ENCODE data around the gene LPGAT1. TPM values are rescaled to one million over a fixed set of nuclear protein-coding genes. Genes with fewer than 3 reads are reported as not detected.

Gene LPGAT1
- total and polyA plus RNA-seq, 2 of the 13 experiments (the other 11 are each of a cell fraction or from before 2014, with no cell fraction given): 12.1 to 48.3 TPM

DNA sequence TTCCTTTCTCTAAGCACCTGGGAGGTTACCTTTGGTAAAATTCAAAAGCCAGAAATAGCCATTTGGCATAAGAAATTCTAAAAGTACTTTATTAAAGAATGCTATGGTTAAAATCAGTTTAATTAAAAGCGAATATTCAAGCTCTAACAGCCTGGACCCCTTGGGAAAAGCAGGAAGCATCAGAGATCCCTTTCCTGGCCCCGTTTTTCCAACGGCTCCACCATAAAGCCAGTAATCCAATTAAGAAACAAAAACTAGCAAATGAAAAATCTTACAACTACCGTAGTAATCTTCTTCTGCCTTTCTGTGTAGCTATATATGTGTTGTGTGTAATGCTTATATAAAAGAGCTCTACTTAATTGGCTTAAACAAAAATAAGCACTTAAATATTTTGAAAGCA, 121.6 kb downstream of the LPGAT1 start:
- no peaks in the 10 kb centered on the region for H3K79me2 ChIP-seq (ENCODE audit: insufficient read depth, low read length)
- ATAC-seq (no peak), FAIRE-seq (no peak), DNase-seq (ENCODE audit: low spot score) (no peak)
- TF ChIP-seq ZNF343 (CRISPR knock-in tag; IDR thresholded peaks at IDR 0.05) (no peak), ZNF367 (CRISPR knock-in tag; IDR thresholded peaks at IDR 0.05; ENCODE audit: borderline replicate concordance) (no peak), ZNF432 (CRISPR knock-in tag; IDR thresholded peaks at IDR 0.05; ENCODE audit: borderline replicate concordance) (no peak)
- TF ChIP-seq, protein P1, sequence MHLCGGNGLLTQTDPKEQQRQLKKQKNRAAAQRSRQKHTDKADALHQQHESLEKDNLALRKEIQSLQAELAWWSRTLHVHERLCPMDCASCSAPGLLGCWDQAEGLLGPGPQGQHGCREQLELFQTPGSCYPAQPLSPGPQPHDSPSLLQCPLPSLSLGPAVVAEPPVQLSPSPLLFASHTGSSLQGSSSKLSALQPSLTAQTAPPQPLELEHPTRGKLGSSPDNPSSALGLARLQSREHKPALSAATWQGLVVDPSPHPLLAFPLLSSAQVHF (CRISPR knock-in tag; IDR thresholded peaks at IDR 0.05): no peak
- TF ChIP-seq, protein P2, sequence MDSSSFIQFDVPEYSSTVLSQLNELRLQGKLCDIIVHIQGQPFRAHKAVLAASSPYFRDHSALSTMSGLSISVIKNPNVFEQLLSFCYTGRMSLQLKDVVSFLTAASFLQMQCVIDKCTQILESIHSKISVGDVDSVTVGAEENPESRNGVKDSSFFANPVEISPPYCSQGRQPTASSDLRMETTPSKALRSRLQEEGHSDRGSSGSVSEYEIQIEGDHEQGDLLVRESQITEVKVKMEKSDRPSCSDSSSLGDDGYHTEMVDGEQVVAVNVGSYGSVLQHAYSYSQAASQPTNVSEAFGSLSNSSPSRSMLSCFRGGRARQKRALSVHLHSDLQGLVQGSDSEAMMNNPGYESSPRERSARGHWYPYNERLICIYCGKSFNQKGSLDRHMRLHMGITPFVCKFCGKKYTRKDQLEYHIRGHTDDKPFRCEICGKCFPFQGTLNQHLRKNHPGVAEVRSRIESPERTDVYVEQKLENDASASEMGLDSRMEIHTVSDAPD (CRISPR knock-in tag; IDR thresholded peaks at IDR 0.05): no peak
- intact Hi-C loops (cut with micrococcal nuclease; ENCODE audit: unreplicated experiment) (no loop called here), in situ Hi-C loops (cut with HindIII; ENCODE audit: extremely low pct_ligation_motif_present, low pct_unique_long_range_greater_than_20kb) (no loop called here)
- H3K4me2 ChIP-seq (ENCODE audit: low read depth, low read length): no peak overlapping the region
- peaks cover 20% of the 10 kb centered on the region for H3K4me1 ChIP-seq (ENCODE audit: insufficient read depth, low read length)
- CTCF ChIA-PET (ENCODE audit: low intra/inter-chr PET ratio, low total read pairs): no interaction called here
- H3K4me3 ChIP-seq (replicated peaks in 1 of 3; ENCODE audit: insufficient read depth in 1 of 3, low read depth in 2 of 3, low read length in 3 of 3): no peak overlapping the region
- H3K27ac ChIP-seq (ENCODE audit: extremely low read length, insufficient read depth, low read length): no peak overlapping the region
- no TSS peak for BruUV-seq (replicated peaks)
- no peak overlapping the region for H2AFZ ChIP-seq (ENCODE audit: low read length)
- H3K36me3 ChIP-seq (replicated peaks in 1 of 2; ENCODE audit: control insufficient read depth in 1 of 2, insufficient read depth in 2 of 2, low read length in 2 of 2): no peaks in the 10 kb centered on the region
- H3K27me3 ChIP-seq (ENCODE audit: control insufficient read depth in 1 of 2, insufficient read depth in 2 of 2, low read length in 2 of 2): peaks cover 0 to 4% of the 10 kb centered on the region in 2 experiments; a peak in 3 of 5 replicates
- H4K20me1 ChIP-seq (ENCODE audit: insufficient read depth, low read length): no peaks in the 10 kb centered on the region
- H3K9ac ChIP-seq (ENCODE audit: insufficient read depth, low read depth, low read length): no peak overlapping the region
- no peaks in the 10 kb centered on the region for H3K9me3 ChIP-seq (ENCODE audit: low read length)
- POLR2A ChIA-PET: no interaction called here
- WGBS (ENCODE audit: low lambda C conversion rate): 42% methylated on average over 4 of the region's 4 CpGs

DNA sequence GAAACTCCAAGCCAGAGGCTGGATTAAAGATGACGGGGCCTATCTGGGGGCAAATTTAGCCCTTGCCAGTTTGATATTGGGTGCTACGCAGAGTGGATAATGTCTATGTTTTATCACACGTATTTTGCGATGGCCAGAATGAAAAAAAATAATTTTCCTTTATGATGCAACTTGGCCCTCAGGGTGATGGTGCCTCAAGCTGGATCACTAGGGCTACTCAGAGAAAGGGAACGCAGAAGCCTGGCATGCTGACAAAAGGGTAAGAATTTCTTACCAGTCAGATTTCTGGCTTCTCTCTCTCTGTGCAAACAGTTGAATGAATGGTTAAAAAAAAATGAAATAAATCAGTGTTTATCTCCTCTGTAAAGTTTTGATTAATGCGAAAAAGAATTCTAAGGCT, 122.6 kb downstream of the LPGAT1 start:
- Histone ChIP-seq H3K36me3 (replicated peaks in 1 of 2; ENCODE audit: control insufficient read depth in 1 of 2, insufficient read depth in 2 of 2, low read length in 2 of 2) (no peaks in the 10 kb centered on the region), H3K79me2 (ENCODE audit: insufficient read depth, low read length) (no peaks in the 10 kb centered on the region), H3K4me3 (replicated peaks in 1 of 3; ENCODE audit: insufficient read depth in 1 of 3, low read depth in 2 of 3, low read length in 3 of 3) (no peak overlapping the region), H3K27me3 (ENCODE audit: control insufficient read depth in 1 of 2, insufficient read depth in 2 of 2, low read length in 2 of 2) (peaks cover 0 to 5% of the 10 kb centered on the region in 2 experiments; a peak in 3 of 5 replicates), H3K9ac (ENCODE audit: insufficient read depth, low read depth, low read length) (no peak overlapping the region), H3K4me2 (ENCODE audit: low read depth, low read length) (no peak overlapping the region), H4K20me1 (ENCODE audit: insufficient read depth, low read length) (no peaks in the 10 kb centered on the region), H2AFZ (ENCODE audit: low read length) (no peak overlapping the region), H3K27ac (ENCODE audit: extremely low read length, insufficient read depth, low read length) (no peak overlapping the region), H3K9me3 (ENCODE audit: low read length) (no peaks in the 10 kb centered on the region), H3K4me1 (ENCODE audit: insufficient read depth, low read length) (peaks cover 25% of the 10 kb centered on the region)
- no TSS peak for BruUV-seq (replicated peaks)
- TF ChIP-seq, protein P3, sequence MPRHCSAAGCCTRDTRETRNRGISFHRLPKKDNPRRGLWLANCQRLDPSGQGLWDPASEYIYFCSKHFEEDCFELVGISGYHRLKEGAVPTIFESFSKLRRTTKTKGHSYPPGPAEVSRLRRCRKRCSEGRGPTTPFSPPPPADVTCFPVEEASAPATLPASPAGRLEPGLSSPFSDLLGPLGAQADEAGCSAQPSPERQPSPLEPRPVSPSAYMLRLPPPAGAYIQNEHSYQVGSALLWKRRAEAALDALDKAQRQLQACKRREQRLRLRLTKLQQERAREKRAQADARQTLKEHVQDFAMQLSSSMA (CRISPR knock-in tag; IDR thresholded peaks at IDR 0.05): no peak
- TF ChIP-seq, protein P4, sequence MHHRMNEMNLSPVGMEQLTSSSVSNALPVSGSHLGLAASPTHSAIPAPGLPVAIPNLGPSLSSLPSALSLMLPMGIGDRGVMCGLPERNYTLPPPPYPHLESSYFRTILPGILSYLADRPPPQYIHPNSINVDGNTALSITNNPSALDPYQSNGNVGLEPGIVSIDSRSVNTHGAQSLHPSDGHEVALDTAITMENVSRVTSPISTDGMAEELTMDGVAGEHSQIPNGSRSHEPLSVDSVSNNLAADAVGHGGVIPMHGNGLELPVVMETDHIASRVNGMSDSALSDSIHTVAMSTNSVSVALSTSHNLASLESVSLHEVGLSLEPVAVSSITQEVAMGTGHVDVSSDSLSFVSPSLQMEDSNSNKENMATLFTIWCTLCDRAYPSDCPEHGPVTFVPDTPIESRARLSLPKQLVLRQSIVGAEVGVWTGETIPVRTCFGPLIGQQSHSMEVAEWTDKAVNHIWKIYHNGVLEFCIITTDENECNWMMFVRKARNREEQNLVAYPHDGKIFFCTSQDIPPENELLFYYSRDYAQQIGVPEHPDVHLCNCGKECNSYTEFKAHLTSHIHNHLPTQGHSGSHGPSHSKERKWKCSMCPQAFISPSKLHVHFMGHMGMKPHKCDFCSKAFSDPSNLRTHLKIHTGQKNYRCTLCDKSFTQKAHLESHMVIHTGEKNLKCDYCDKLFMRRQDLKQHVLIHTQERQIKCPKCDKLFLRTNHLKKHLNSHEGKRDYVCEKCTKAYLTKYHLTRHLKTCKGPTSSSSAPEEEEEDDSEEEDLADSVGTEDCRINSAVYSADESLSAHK (CRISPR knock-in tag; IDR thresholded peaks at IDR 0.05; ENCODE audit: borderline replicate concordance): no peak
- TF ChIP-seq HNF4G (IDR thresholded peaks at IDR 0.05; ENCODE audit: borderline replicate concordance, low read depth, low read length): no peak
- no peak for TF ChIP-seq HNF4G (CRISPR knock-in tag; IDR thresholded peaks at IDR 0.05; ENCODE audit: borderline replicate concordance, low read depth)
- intact Hi-C loops (cut with micrococcal nuclease; ENCODE audit: unreplicated experiment) (no loop called here), in situ Hi-C loops (cut with HindIII; ENCODE audit: extremely low pct_ligation_motif_present, low pct_unique_long_range_greater_than_20kb) (no loop called here)
- 77% methylated on average over 6 of the region's 6 CpGs for WGBS (ENCODE audit: low lambda C conversion rate)
- ATAC-seq (no peak), FAIRE-seq (no peak), DNase-seq (ENCODE audit: low spot score) (no peak)
- ChIA-PET POLR2A (no interaction called here), CTCF (ENCODE audit: low intra/inter-chr PET ratio, low total read pairs) (no interaction called here)

Data from HepG2 (cell line).